Measurements from ENCODE around the gene SPAG16.

SPAG16 gene

DNA sequence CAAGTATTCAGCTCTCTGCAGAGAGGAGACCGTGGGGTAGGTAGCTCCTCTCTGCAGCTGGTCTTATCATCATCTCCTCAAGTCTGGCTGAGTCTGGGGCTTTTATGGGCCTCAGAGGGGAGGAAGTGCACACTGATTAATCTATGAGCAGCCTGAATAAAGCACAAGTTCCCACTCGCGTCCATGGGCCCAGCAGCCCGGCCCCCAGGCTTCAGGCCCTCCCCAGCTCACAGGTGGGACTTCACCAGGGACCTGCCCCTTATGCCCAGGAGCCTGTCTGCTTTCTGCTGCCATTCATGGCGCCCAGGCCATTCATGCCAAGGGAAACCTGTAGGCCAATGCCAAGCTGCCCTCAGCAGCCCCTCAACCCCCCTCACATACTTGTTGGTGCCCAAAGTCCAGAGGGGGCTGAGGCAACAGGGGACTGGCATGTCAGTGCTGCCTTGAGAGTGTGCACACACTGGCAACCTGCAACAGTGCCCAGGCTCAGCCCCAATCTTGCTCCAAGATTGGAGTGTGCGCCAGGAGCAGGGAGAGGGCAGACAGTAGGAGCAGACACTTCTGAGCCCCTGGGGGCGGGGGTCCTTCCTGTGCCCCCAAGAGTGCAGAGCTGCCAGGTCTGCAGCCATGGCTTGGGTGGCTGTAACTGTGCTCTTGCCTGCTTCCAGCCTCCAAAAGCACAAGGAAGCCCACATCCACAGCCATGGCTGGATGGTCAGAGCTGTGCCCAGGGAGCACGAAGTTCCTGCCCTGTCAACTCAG lies 751.0 kb downstream of the SPAG16 start:
- H3K9ac ChIP-seq (ENCODE audit: low read length), result no peak overlapping the region
- H3K9me3 ChIP-seq (ENCODE audit: insufficient read depth, low read length), result no peaks in the 10 kb centered on the region
- H3F3A ChIP-seq (ENCODE audit: insufficient read depth), result no peaks in the 10 kb centered on the region
- no peak overlapping the region for H3K4me2 ChIP-seq (ENCODE audit: low read depth, low read length, poor library complexity, severe bottlenecking)
- H3K4me3 ChIP-seq (ENCODE audit: insufficient read depth, low read length, poor library complexity, severe bottlenecking), result no peak overlapping the region
- H3K79me2 ChIP-seq (ENCODE audit: insufficient read depth, low read length), result no peaks in the 10 kb centered on the region
- H3K9me2 ChIP-seq (replicated peaks; ENCODE audit: insufficient read depth, low read length), result no peaks in the 10 kb centered on the region
- no peak overlapping the region for H2AFZ ChIP-seq (ENCODE audit: low read depth, low read length, severe bottlenecking)
- H4K20me1 ChIP-seq (ENCODE audit: low read depth, low read length), result no peaks in the 10 kb centered on the region
- no peak for TF ChIP-seq EZH2phosphoT487 (conservative IDR thresholded peaks at IDR 0.05; ENCODE audit: low read length)
- H3K36me3 ChIP-seq (ENCODE audit: low read length), result no peaks in the 10 kb centered on the region
- H3K27ac ChIP-seq (ENCODE audit: low read depth, low read length), result no peak overlapping the region
- H3K27me3 ChIP-seq (ENCODE audit: low read length), result no peaks in the 10 kb centered on the region

DNA sequence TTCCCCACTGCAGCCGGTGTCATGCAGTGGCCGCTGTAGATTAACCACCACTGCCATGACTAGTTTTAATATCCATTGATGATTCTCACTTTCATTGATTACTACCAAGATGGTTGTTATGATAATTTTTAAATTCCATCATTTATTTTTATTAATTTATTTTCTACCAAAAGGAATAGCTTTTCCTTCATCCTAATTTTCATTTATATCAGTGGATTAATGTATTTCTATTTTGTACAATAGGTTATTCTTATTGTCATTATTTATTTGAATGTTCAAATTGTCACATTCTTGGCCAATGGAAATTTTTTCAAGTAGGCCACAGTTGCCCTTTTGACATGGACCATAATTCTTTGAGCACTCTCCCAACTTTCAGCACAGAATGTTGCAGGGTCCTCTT lies 751.7 kb downstream of the SPAG16 start:
- H3K27me3 ChIP-seq (ENCODE audit: low read length), result no peaks in the 10 kb centered on the region
- no peaks in the 10 kb centered on the region for H3F3A ChIP-seq (ENCODE audit: insufficient read depth)
- no peak overlapping the region for H3K4me3 ChIP-seq (ENCODE audit: insufficient read depth, low read length, poor library complexity, severe bottlenecking)
- H3K4me2 ChIP-seq (ENCODE audit: low read depth, low read length, poor library complexity, severe bottlenecking), result no peak overlapping the region
- no peak overlapping the region for H3K9ac ChIP-seq (ENCODE audit: low read length)
- no peaks in the 10 kb centered on the region for H3K79me2 ChIP-seq (ENCODE audit: insufficient read depth, low read length)
- no peaks in the 10 kb centered on the region for H4K20me1 ChIP-seq (ENCODE audit: low read depth, low read length)
- TF ChIP-seq, protein P1, sequence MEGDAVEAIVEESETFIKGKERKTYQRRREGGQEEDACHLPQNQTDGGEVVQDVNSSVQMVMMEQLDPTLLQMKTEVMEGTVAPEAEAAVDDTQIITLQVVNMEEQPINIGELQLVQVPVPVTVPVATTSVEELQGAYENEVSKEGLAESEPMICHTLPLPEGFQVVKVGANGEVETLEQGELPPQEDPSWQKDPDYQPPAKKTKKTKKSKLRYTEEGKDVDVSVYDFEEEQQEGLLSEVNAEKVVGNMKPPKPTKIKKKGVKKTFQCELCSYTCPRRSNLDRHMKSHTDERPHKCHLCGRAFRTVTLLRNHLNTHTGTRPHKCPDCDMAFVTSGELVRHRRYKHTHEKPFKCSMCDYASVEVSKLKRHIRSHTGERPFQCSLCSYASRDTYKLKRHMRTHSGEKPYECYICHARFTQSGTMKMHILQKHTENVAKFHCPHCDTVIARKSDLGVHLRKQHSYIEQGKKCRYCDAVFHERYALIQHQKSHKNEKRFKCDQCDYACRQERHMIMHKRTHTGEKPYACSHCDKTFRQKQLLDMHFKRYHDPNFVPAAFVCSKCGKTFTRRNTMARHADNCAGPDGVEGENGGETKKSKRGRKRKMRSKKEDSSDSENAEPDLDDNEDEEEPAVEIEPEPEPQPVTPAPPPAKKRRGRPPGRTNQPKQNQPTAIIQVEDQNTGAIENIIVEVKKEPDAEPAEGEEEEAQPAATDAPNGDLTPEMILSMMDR (IDR thresholded peaks at IDR 0.05; ENCODE audit: insufficient read depth, low read length, poor library complexity, severe bottlenecking), result no peak
- TF ChIP-seq EZH2phosphoT487 (conservative IDR thresholded peaks at IDR 0.05; ENCODE audit: low read length), result no peak
- H2AFZ ChIP-seq (ENCODE audit: low read depth, low read length, severe bottlenecking), result no peak overlapping the region
- H3K9me2 ChIP-seq (replicated peaks; ENCODE audit: insufficient read depth, low read length), result no peaks in the 10 kb centered on the region
- H3K9me3 ChIP-seq (ENCODE audit: insufficient read depth, low read length), result no peaks in the 10 kb centered on the region
- H3K36me3 ChIP-seq (ENCODE audit: low read length), result no peaks in the 10 kb centered on the region
- no peak overlapping the region for H3K27ac ChIP-seq (ENCODE audit: low read depth, low read length)

GRCh38 chr2:214038186-214038585 lies 753.9 kb downstream of the SPAG16 start:
- Histone ChIP-seq H3K9me2 (replicated peaks; ENCODE audit: insufficient read depth, low read length) (no peaks in the 10 kb centered on the region), H3K79me2 (ENCODE audit: insufficient read depth, low read length) (no peaks in the 10 kb centered on the region), H3K27me3 (ENCODE audit: low read length) (no peaks in the 10 kb centered on the region), H3K4me2 (ENCODE audit: low read depth, low read length, poor library complexity, severe bottlenecking) (no peak overlapping the region), H3K4me3 (ENCODE audit: insufficient read depth, low read length, poor library complexity, severe bottlenecking) (no peak overlapping the region), H2AFZ (ENCODE audit: low read depth, low read length, severe bottlenecking) (no peak overlapping the region), H3K36me3 (ENCODE audit: low read length) (no peaks in the 10 kb centered on the region), H4K20me1 (ENCODE audit: low read depth, low read length) (no peaks in the 10 kb centered on the region), H3K9ac (ENCODE audit: low read length) (no peak overlapping the region), H3F3A (ENCODE audit: insufficient read depth) (no peaks in the 10 kb centered on the region), H3K27ac (ENCODE audit: low read depth, low read length) (no peak overlapping the region), H3K9me3 (ENCODE audit: insufficient read depth, low read length) (no peaks in the 10 kb centered on the region)
- TF ChIP-seq, protein P1 (IDR thresholded peaks at IDR 0.05; ENCODE audit: insufficient read depth, low read length, poor library complexity, severe bottlenecking), result no peak
- no peak for TF ChIP-seq EZH2phosphoT487 (conservative IDR thresholded peaks at IDR 0.05; ENCODE audit: low read length)

- no peak for TF ChIP-seq EZH2phosphoT487 (conservative IDR thresholded peaks at IDR 0.05; ENCODE audit: low read length)
- TF ChIP-seq, protein P1 (IDR thresholded peaks at IDR 0.05; ENCODE audit: insufficient read depth, low read length, poor library complexity, severe bottlenecking), result no peak
- H3K9me2 ChIP-seq (replicated peaks; ENCODE audit: insufficient read depth, low read length), result no peaks in the 10 kb centered on the region
Measured at GRCh38 chr2:214050731-214051130, 766.5 kb downstream of the SPAG16 start.

More at GRCh38 chr2:214050731-214051130, 766.5 kb downstream of the SPAG16 start:
- H2AFZ ChIP-seq (ENCODE audit: low read depth, low read length, severe bottlenecking), result no peak overlapping the region
- no peak overlapping the region for H3K27ac ChIP-seq (ENCODE audit: low read depth, low read length)
- H3K79me2 ChIP-seq (ENCODE audit: insufficient read depth, low read length), result no peaks in the 10 kb centered on the region
- no peaks in the 10 kb centered on the region for H3K36me3 ChIP-seq (ENCODE audit: low read length)
- no peak overlapping the region for H3K9ac ChIP-seq (ENCODE audit: low read length)
- no peak overlapping the region for H3K4me2 ChIP-seq (ENCODE audit: low read depth, low read length, poor library complexity, severe bottlenecking)
- no peak overlapping the region for H3K4me3 ChIP-seq (ENCODE audit: insufficient read depth, low read length, poor library complexity, severe bottlenecking)
- no peaks in the 10 kb centered on the region for H4K20me1 ChIP-seq (ENCODE audit: low read depth, low read length)
- no peaks in the 10 kb centered on the region for H3K27me3 ChIP-seq (ENCODE audit: low read length)
- H3K9me3 ChIP-seq (ENCODE audit: insufficient read depth, low read length), result no peaks in the 10 kb centered on the region
- H3F3A ChIP-seq (ENCODE audit: insufficient read depth), result no peaks in the 10 kb centered on the region
